Neutrophil (primary cell): ENCODE measurements around the gene PSEN1.

Experiments
- H3K27ac ChIP-seq: fragments of 200-600 bp; sonication (generic); 2 replicates; pipeline ENCODE4 v1.5.1; 2016; ENCODE audit warnings: mild to moderate bottlenecking, moderate library complexity
- H3K27me3 ChIP-seq: fragments of 200-600 bp; sonication (generic); 2 replicates; pipeline ENCODE4 v1.6.0; 2016; ENCODE audit warnings: mild to moderate bottlenecking
- H3K36me3 ChIP-seq: fragments of 200-600 bp; sonication (generic); 2 replicates; pipeline ENCODE4 v1.5.1; 2017
- H3K4me1 ChIP-seq, 2 experiments: fragments of 200-600 bp in 1 of 2; sonication (generic) in 1 of 2; 1 replicate in 1 of 2; 2 replicates in 1 of 2; pipeline versions ENCODE4 v1.5.1 to v1.6.1; 2013 to 2016; ENCODE audit warnings: low read depth in 1 of 2, low read length in 1 of 2, mild to moderate bottlenecking in 1 of 2, moderate library complexity in 1 of 2; ENCODE audit not compliant: control insufficient read depth in 1 of 2, insufficient read depth in 1 of 2
- H3K4me3 ChIP-seq, 2 experiments: fragments of 200-600 bp in 1 of 2; sonication (generic) in 1 of 2; 1 replicate in 1 of 2; 2 replicates in 1 of 2; pipeline ENCODE4 v1.5.1; 2013 to 2016; ENCODE audit warnings: low read depth in 1 of 2, low read length in 1 of 2, mild to moderate bottlenecking in 1 of 2, moderate library complexity in 1 of 2
- H3K9me3 ChIP-seq: fragments of 200-600 bp; sonication (generic); 2 replicates; pipeline ENCODE4 v1.5.1; 2016
- CTCF ChIP-seq: fragments of 200-600 bp; sonication (generic); IDR thresholded peaks from 2 replicates; pipeline ENCODE4 v1.5.1; 2016; ENCODE audit warnings: antibody characterized with exemption

The PSEN1 gene

DNA sequence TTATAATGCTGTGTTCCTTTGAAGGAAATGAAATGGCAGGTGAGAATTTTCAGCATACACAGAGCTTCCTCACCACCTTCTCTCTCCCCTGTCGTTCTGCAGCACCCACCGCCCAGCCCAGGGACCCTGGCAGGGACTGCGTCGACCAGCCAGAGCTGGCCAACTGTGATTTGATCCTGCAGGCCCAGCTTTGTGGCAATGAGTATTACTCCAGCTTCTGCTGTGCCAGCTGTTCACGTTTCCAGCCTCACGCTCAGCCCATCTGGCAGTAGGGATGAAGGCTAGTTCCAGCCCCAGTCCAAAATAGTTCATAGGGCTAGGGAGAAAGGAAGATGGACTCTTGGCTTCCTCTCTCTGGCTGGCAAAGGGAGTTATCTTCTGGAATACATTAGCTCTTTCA, 136.1 kb downstream of the PSEN1 start:
- H3K27ac ChIP-seq: peak overlapping the region; percentile 7
- TF ChIP-seq CTCF: no peak
- H3K36me3 ChIP-seq: peaks cover 65% of the 10 kb centered on the region
- no peak overlapping the region for H3K4me3 ChIP-seq
- no peaks in the 10 kb centered on the region for H3K9me3 ChIP-seq
- peaks cover 11 to 13% of the 10 kb centered on the region in 2 experiments for H3K4me1 ChIP-seq
- H3K27me3 ChIP-seq: peaks cover 28% of the 10 kb centered on the region
